ENCODE results near the gene PROSER1.

DNA sequence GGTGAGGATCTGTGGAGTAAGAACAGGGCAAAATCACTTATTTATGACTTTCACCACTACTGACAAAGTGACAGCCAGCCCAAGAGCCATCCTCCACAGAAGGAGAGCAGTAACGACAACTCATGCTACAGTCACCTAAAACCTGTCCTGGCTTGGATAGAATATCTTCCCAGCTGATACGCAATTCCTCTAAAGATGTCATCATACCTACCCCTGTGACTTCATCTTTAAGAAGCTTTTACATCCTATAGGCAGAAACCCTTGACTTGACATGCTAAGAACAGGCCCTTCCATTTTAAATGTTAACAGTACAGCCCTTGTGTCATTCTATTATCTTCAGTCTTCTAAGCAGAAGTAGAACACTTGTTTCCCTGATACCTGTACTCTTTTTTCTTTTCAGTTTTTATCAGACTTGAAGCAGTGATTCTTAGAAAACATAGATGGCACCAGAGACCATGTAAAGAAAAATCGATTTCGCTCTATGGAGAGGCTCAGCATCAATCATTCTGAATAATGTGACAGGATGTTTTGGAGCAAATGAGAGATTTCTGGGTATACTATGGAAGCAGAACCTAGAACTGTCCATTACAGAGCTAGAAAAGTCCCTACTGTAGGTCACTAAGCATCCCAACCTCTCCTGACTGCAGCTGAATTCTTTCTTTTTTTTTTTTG lies 67.4 kb downstream of the PROSER1 start:
- TF ChIP-seq POLR2A (IDR thresholded peaks at IDR 0.05; ENCODE audit: low read depth, low read length): no peak
- TF ChIP-seq POLR2AphosphoS5 (IDR thresholded peaks at IDR 0.05; ENCODE audit: low read depth, low read length): no peak
- TF ChIP-seq TAF1 (IDR thresholded peaks at IDR 0.05; ENCODE audit: borderline replicate concordance, low read depth, low read length): no peak
